NCI-H2196 (cell line): ENCODE results near the gene LTBR.

Experiments used
- DNase-seq: peaks from one replicate; lab custom pipeline; 2025; ENCODE audit not compliant: unreplicated experiment; lab: John Stamatoyannopoulos, UW

Gene LTBR

GRCh38 chr12:6367065-6367968, 16.6 kb upstream of the LTBR start:
- no peak for DNase-seq

- DNase-seq = no peak
These were observed 15.7 kb upstream of the LTBR start for GRCh38 chr12:6367969-6368892.

GRCh38 chr12:6368906-6369525, 14.9 kb upstream of the LTBR start:
- DNase-seq = no peak

GRCh38 chr12:6369916-6370575, 13.9 kb upstream of the LTBR start:
- DNase-seq = no peak

GRCh38 chr12:6370576-6370935, 13.4 kb upstream of the LTBR start:
- DNase-seq = no peak

GRCh38 chr12:6370994-6371754, 12.8 kb upstream of the LTBR start:
- peak; percentile 75 for DNase-seq

GRCh38 chr12:6372403-6373003, 11.5 kb upstream of the LTBR start:
- peak; percentile 51 for DNase-seq

- peak; percentile 41 for DNase-seq
These were observed 10.8 kb upstream of the LTBR start for GRCh38 chr12:6373022-6373787.

- no peak for DNase-seq
These were observed 9.8 kb upstream of the LTBR start for GRCh38 chr12:6374028-6374785.

- no peak for DNase-seq
These were observed 9.2 kb upstream of the LTBR start for GRCh38 chr12:6374786-6375160.

- peak; percentile 50 for DNase-seq
These were observed 8.5 kb upstream of the LTBR start, which contains the start of gene SCNN1A for GRCh38 chr12:6375269-6376078. SCNN1A (minus strand) TSS chr12:6375563; CDS start chr12:6374783, 780 bp downstream.

- no peak for DNase-seq
These were observed 7.7 kb upstream of the LTBR start for GRCh38 chr12:6376079-6376869.

GRCh38 chr12:6376870-6377666, 6.9 kb upstream of the LTBR start:
- DNase-seq = no peak

GRCh38 chr12:6377667-6377994, 6.3 kb upstream of the LTBR start:
- peak; percentile 42 for DNase-seq

GRCh38 chr12:6378709-6379472, 5.1 kb upstream of the LTBR start:
- DNase-seq = no peak
